GM10266 (cell line): ENCODE results near the gene SKAP1.

Experiments
- DNase-seq: peaks from one replicate; pipeline ENCODE4 v3.0.0; 2012; ENCODE audit errors: extremely low spot score
- CTCF ChIP-seq: IDR thresholded peaks from 2 replicates; pipeline ENCODE4 v1.5.1; 2012; ENCODE audit warnings: mild to moderate bottlenecking, low read depth; ENCODE audit not compliant: control insufficient read depth, insufficient read depth; ENCODE audit errors: missing control alignments

Gene SKAP1

GRCh38 chr17:48104440-48104839, 325.6 kb downstream of the SKAP1 start:
- no peak for TF ChIP-seq CTCF
- no peak for DNase-seq

- no peak for DNase-seq
Measured at GRCh38 chr17:48102798-48103715, 327.0 kb downstream of the SKAP1 start.

GRCh38 chr17:48102043-48102750, 327.8 kb downstream of the SKAP1 start:
- TF ChIP-seq CTCF: no peak
- no peak for DNase-seq

More at GRCh38 chr17:48102798-48103715, 327.0 kb downstream of the SKAP1 start:
- TF ChIP-seq CTCF: no peak

GRCh38 chr17:48101012-48101720, 328.8 kb downstream of the SKAP1 start, which contains the start of gene CBX1:
CBX1 (minus strand) TSS chr17:48101478; CDS start chr17:48077004, 24,474 bp downstream.
- no peak for TF ChIP-seq CTCF
- DNase-seq: peak; percentile 93

DNA sequence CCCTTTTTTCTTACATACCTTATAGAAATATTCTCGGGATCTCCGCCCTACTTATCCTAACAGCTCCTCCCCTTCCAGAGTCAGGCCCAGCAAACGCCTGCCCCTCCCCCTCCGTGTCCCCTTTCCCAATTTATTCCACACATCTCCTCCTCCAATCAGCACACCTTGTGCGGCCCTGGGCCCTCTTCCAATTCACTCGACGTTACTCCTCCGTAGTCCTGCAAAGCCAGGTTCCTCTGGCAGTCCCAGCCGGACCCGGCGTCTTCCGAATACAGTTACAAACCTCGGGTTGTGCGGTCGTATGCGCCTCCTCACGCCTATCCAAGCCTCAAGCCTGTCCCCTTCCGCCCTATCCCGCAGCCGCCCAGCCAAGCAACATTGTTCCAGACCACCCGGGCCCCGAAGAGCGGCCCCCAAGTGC, 329.4 kb downstream of the SKAP1 start:
- TF ChIP-seq CTCF: no peak
- DNase-seq: no peak

GRCh38 chr17:48100160-48100559, 329.9 kb downstream of the SKAP1 start:
- TF ChIP-seq CTCF: no peak
- DNase-seq: no peak
